Choroid plexus epithelial cell (primary cell): ENCODE results near the gene TLK2.
"Not testable (repeated sequence)": the region's sequence is repeated elsewhere in the genome, so short reads cannot be mapped to it uniquely, and the experiment has no call there.

Source experiments
- DNase-seq: peaks from one replicate; pipeline ENCODE4 v3.0.0-alpha.2; 2010; ENCODE audit warnings: low read depth
- H3K4me3 ChIP-seq: 2 replicates; pipeline ENCODE4 v1.5.1; 2011; ENCODE audit warnings: low read depth, mild to moderate bottlenecking, control low read depth, low read length, moderate library complexity
- TF ChIP-seq, protein P1 (sequence below): conservative IDR thresholded peaks from 2 replicates; pipeline ENCODE4 v1.5.1; 2011; ENCODE audit warnings: low read depth, mild to moderate bottlenecking, control low read depth, inconsistent platforms, low read length, moderate library complexity

The TLK2 gene

GRCh38 chr17:62580947-62581346 lies 102.3 kb downstream of the TLK2 start:
- H3K4me3 ChIP-seq = no peak overlapping the region
- TF ChIP-seq, protein P1, sequence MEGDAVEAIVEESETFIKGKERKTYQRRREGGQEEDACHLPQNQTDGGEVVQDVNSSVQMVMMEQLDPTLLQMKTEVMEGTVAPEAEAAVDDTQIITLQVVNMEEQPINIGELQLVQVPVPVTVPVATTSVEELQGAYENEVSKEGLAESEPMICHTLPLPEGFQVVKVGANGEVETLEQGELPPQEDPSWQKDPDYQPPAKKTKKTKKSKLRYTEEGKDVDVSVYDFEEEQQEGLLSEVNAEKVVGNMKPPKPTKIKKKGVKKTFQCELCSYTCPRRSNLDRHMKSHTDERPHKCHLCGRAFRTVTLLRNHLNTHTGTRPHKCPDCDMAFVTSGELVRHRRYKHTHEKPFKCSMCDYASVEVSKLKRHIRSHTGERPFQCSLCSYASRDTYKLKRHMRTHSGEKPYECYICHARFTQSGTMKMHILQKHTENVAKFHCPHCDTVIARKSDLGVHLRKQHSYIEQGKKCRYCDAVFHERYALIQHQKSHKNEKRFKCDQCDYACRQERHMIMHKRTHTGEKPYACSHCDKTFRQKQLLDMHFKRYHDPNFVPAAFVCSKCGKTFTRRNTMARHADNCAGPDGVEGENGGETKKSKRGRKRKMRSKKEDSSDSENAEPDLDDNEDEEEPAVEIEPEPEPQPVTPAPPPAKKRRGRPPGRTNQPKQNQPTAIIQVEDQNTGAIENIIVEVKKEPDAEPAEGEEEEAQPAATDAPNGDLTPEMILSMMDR = no peak
- DNase-seq = no peak

- TF ChIP-seq, protein P1 = no peak
- H3K4me3 ChIP-seq = no peak overlapping the region
- DNase-seq = no peak
These were observed 103.1 kb downstream of the TLK2 start for GRCh38 chr17:62581764-62582163.

DNA sequence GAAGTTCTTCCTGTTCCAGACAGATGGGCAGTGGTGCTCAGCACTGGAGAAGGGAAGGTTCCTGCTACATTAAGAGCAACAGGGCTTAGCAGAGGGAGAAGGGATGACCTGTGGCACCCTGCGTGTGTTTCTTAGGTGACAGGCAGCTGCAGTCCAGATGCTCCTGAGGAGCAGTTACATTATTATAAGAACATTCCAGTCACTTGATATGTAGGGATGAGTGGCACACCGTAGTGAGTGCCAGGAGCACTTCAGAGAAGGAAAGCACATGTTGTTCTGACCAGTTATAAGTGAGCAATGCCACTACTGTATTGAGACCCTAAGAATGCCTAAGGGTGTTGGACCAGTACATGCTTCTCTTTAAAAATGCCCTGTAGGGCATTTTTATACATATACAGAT lies 108.9 kb downstream of the TLK2 start:
- TF ChIP-seq, protein P1 = no peak
- H3K4me3 ChIP-seq = no peak overlapping the region
- peak; percentile 12 for DNase-seq

GRCh38 chr17:62588109-62588508 lies 109.5 kb downstream of the TLK2 start:
- H3K4me3 ChIP-seq = no peak overlapping the region
- DNase-seq = no peak
- TF ChIP-seq, protein P1 = no peak

DNA sequence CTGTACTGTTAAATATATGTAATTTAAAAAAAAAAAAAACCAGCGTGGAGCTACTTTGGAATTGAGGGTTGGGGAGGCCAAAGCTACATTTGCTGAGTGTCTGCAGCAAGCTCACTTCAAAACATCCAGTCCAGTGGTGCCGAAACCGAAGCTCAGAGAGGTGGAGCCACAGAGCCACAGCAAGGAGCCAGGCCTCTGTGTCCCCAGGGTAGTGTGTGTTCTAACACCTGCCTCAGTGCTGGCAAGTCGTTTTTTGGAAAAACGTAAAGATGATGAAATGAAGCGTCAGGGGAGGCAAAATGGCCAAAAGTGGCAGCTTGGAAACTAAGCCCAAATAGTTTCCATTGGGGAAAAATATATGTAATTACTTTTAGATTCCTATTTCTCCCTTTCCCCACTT lies 112.7 kb downstream of the TLK2 start:
- no peak for DNase-seq

DNA sequence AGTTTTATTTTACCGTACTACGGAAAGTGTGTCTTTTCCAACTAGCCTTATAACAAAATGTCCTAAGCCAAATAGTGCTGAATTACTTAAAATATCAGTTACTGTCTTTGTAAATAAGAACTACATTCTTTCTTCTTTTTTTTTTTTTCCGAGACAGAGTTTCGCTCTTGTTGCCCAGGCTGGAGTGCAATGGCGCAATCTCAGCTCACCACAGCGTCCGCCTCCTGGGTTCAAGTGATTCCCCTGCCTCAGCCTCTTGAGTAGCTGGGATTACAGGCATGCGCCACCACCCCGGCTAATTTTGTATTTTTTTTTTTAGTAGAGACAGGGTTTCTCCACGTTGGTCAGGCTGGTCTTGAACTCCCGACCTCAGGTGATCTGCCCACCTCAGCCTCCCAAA lies 113.2 kb downstream of the TLK2 start:
- DNase-seq = peak; percentile 62
- not testable (repeated sequence) for H3K4me3 ChIP-seq

More for the DNA sequence above, 112.7 kb downstream of the TLK2 start:
- H3K4me3 ChIP-seq = no peak overlapping the region
- TF ChIP-seq, protein P1 = no peak

- TF ChIP-seq, protein P1 = peak; percentile 41
- DNase-seq = peak; percentile 83
- H3K4me3 ChIP-seq = no peak overlapping the region
These were observed 113.9 kb downstream of the TLK2 start for GRCh38 chr17:62592341-62593099.
